Chondrocyte (in vitro differentiated cells): Measurements from ENCODE around the gene CBY3. TPM values are rescaled to one million over a fixed set of nuclear protein-coding genes. Genes with fewer than 3 reads are reported as not detected.
"Not testable (repeated sequence)": the region's sequence is repeated elsewhere in the genome, so short reads cannot be mapped to it uniquely, and the experiment has no call there.

Experiments
- DNase-seq: peaks from one replicate; pipeline ENCODE4 v3.0.0; 2021; ENCODE audit warnings: mixed read lengths, low spot score
- H3K27ac Mint-ChIP-seq: one replicate; pipeline ENCODE4 v1.8.0; 2021; ENCODE audit warnings: mild to moderate bottlenecking, moderate library complexity, mixed read lengths; ENCODE audit not compliant: unreplicated experiment
- H3K27me3 Mint-ChIP-seq: 2 replicates; pipeline ENCODE4 v1.8.0; 2021; ENCODE audit warnings: low read depth, mixed read lengths
- H3K36me3 Mint-ChIP-seq: 2 replicates; pipeline ENCODE4 v1.8.0; 2021; ENCODE audit warnings: low read depth, mixed read lengths
- H3K4me1 Mint-ChIP-seq: 2 replicates; pipeline ENCODE4 v1.8.0; 2021; ENCODE audit warnings: low read depth, mild to moderate bottlenecking, mixed read lengths
- H3K4me3 Mint-ChIP-seq: one replicate; pipeline ENCODE4 v1.8.0; 2021; ENCODE audit warnings: mild to moderate bottlenecking, moderate library complexity, mixed read lengths; ENCODE audit not compliant: unreplicated experiment
- H3K9me3 Mint-ChIP-seq: 2 replicates; pipeline ENCODE4 v1.8.0; 2021; ENCODE audit warnings: low read depth, mixed read lengths
- total RNA-seq: library from RNA; stranded (reverse); gene quantifications from 3 replicates; pipeline ENCODE4 v1.2.1, GENCODE V29; 2021
- TF ChIP-seq, protein P1 (sequence below): fragments of 200-600 bp; sonication (generic); IDR thresholded peaks from 2 replicates; pipeline ENCODE4 v1.5.0; 2021; ENCODE audit warnings: antibody characterized with exemption, mild to moderate bottlenecking, moderate library complexity

CBY3 gene
- total RNA-seq, 1 donor from 2014 or later: not detected

DNA sequence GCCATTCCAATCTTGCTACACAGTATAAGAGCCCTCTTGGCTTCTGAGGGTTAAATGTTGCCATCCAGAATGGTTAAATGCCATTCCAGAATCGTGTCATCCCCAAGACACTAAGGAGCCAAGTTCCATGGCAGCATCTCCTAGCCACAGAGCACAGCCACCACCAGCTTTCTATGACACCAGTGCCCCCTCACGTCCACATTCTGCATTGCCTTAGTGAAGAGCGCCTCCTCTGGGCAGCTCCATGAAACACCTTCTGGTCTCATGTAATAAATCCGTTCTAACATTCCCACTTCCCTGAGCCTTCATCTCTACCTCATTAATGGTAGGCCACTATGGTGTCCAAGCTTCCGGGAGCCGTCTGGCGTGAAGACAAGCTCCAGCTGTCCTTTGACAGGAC lies 12.4 kb downstream of the CBY3 start:
- Mint-ChIP-seq H3K4me3 (no peak overlapping the region), H3K27me3 (no peaks in the 10 kb centered on the region), H3K9me3 (no peaks in the 10 kb centered on the region), H3K4me1 (no peaks in the 10 kb centered on the region), H3K27ac (no peak overlapping the region), H3K36me3 (peaks cover 15% of the 10 kb centered on the region)
- no peak for DNase-seq
- TF ChIP-seq, protein P1, sequence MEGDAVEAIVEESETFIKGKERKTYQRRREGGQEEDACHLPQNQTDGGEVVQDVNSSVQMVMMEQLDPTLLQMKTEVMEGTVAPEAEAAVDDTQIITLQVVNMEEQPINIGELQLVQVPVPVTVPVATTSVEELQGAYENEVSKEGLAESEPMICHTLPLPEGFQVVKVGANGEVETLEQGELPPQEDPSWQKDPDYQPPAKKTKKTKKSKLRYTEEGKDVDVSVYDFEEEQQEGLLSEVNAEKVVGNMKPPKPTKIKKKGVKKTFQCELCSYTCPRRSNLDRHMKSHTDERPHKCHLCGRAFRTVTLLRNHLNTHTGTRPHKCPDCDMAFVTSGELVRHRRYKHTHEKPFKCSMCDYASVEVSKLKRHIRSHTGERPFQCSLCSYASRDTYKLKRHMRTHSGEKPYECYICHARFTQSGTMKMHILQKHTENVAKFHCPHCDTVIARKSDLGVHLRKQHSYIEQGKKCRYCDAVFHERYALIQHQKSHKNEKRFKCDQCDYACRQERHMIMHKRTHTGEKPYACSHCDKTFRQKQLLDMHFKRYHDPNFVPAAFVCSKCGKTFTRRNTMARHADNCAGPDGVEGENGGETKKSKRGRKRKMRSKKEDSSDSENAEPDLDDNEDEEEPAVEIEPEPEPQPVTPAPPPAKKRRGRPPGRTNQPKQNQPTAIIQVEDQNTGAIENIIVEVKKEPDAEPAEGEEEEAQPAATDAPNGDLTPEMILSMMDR: peak; percentile 76

GRCh38 chr5:179661647-179662046 lies 19.2 kb downstream of the CBY3 start:
- not testable (repeated sequence) for H3K4me1 Mint-ChIP-seq, DNase-seq, H3K9me3 Mint-ChIP-seq, H3K27me3 Mint-ChIP-seq, H3K27ac Mint-ChIP-seq, H3K4me3 Mint-ChIP-seq
- H3K36me3 Mint-ChIP-seq: peaks cover 13% of the 10 kb centered on the region

GRCh38 chr5:179658179-179658856 lies 22.5 kb downstream of the CBY3 start:
- not testable (repeated sequence) for H3K4me1 Mint-ChIP-seq, H3K36me3 Mint-ChIP-seq, H3K27me3 Mint-ChIP-seq, DNase-seq, H3K9me3 Mint-ChIP-seq
- H3K27ac Mint-ChIP-seq: peak overlapping the region; percentile 80
- TF ChIP-seq, protein P1: peak; percentile 29
- H3K4me3 Mint-ChIP-seq: peak overlapping the region; percentile 79

DNA sequence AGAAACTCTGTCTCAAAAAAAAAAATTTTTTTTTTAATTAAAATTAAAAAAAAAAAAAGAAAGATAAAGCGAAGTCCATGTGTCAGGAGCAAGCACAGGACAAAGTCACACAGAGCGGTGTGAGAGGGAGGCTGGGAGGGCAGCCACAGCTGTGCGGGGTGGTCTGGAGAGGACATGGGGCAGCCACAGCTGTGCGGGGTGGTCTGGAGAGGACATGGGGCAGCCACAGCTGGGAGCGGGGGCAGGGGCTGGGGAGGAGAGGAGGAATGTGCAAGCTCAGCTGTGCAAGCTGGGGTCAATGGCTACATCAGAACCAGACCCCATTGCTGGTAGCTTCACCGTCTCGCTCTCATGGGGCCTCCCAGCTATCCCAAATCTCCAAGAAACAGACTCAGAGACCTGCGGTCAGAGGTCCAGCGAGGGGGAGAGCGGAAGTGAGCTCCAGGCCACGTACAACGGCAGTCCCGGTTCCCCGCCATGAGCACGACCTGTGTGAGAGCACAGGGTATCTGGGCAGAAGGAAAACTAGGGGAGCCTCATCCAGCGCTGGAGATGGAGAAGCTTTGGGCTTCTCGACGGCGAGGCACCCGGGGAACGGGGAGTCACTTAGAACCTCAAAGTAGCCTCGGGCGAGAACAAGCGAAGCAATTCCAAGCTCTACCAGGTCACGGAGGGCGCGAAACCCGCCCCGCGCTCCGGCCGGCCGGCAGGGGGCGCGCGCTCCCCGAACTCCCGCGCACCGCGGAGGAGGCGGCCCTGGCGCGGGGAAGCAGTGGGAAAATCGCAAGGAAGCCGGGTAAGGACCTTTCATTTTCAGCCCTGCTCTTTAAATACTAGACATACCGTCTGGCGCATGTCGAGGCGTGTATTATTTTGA lies 23.3 kb downstream of the CBY3 start:
- not testable (repeated sequence) for H3K9me3 Mint-ChIP-seq, DNase-seq, H3K27ac Mint-ChIP-seq, H3K4me1 Mint-ChIP-seq, H3K36me3 Mint-ChIP-seq, H3K4me3 Mint-ChIP-seq, H3K27me3 Mint-ChIP-seq
- TF ChIP-seq, protein P1: peak; percentile 14

DNA sequence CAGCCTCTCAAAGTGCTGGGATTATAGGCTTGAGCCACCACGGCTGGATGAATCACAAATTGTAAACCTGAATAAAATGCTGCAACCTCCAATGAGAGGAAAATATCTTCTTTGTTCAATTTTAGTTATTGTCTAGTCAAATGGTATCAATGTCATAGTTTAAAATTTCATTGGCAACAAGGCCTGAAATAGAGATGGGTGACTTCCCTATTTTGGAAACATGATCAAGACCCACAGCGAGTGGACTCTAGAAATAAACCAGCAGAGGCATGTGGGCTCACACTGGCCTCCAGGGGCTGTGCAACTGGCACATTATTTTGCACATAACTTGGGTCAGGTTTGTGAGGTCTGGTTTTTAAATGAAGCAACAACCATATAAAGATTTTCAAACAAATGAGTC lies 27.7 kb downstream of the CBY3 start:
- not testable (repeated sequence) for DNase-seq, H3K27ac Mint-ChIP-seq, H3K27me3 Mint-ChIP-seq, H3K4me1 Mint-ChIP-seq, H3K36me3 Mint-ChIP-seq, H3K9me3 Mint-ChIP-seq, H3K4me3 Mint-ChIP-seq

DNA sequence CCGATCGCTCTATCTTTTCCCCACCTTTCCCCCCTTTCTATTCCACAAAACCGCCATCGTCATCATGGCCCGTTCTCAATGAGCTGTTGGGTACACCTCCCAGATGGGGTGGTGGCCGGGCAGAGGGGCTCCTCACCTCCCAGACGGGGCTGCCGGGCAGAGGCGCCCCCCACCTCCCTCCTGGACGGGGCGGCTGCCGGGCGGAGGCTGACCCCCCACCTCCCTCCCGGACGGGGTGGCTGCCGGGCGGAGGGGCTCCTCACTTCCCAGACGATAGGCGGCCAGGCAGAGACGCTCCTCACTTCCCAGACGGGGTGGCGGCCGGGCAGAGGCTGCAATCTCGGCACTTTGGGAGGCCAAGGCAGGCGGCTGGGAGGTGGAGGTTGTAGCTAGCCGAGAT lies 30.6 kb downstream of the CBY3 start:
- not testable (repeated sequence) for H3K27me3 Mint-ChIP-seq, H3K9me3 Mint-ChIP-seq, H3K36me3 Mint-ChIP-seq, H3K27ac Mint-ChIP-seq, DNase-seq, H3K4me3 Mint-ChIP-seq, H3K4me1 Mint-ChIP-seq

GRCh38 chr5:179649166-179649703 lies 31.6 kb downstream of the CBY3 start:
- not testable (repeated sequence) for H3K4me3 Mint-ChIP-seq, H3K36me3 Mint-ChIP-seq, H3K27me3 Mint-ChIP-seq, DNase-seq, H3K27ac Mint-ChIP-seq, H3K9me3 Mint-ChIP-seq, H3K4me1 Mint-ChIP-seq
